Adipocyte (in vitro differentiated cells): ENCODE measurements around the gene TRPM4.
"Not testable (repeated sequence)": the region's sequence is repeated elsewhere in the genome, so short reads cannot be mapped to it uniquely, and the experiment has no call there.

Experiments used
- DNase-seq: peaks from one replicate; pipeline ENCODE4 v3.0.0-alpha.2; 2015; ENCODE audit warnings: low read depth
- H3K27me3 ChIP-seq: replicated peaks from 2 replicates; pipeline ENCODE4 v1.7.0; 2013; ENCODE audit warnings: mild to moderate bottlenecking, low read length, moderate library complexity; ENCODE audit not compliant: control insufficient read depth, insufficient read depth
- H3K36me3 ChIP-seq: 2 replicates; pipeline ENCODE4 v1.7.0; 2013; ENCODE audit warnings: low read length, mild to moderate bottlenecking, moderate library complexity; ENCODE audit not compliant: control insufficient read depth, insufficient read depth, severe bottlenecking
- H3K4me1 ChIP-seq: 2 replicates; pipeline ENCODE4 v1.7.0; 2013; ENCODE audit warnings: mild to moderate bottlenecking, low read length, moderate library complexity; ENCODE audit not compliant: control insufficient read depth, insufficient read depth
- H3K4me3 ChIP-seq: 2 replicates; pipeline ENCODE4 v1.7.0; 2013; ENCODE audit warnings: mild to moderate bottlenecking, low read length, moderate library complexity
- H3K9ac ChIP-seq: 2 replicates; pipeline ENCODE4 v1.7.0; 2013; ENCODE audit warnings: mild to moderate bottlenecking, low read length, moderate library complexity
- H3K9me3 ChIP-seq: 2 replicates; pipeline ENCODE4 v1.7.0; 2013; ENCODE audit warnings: mild to moderate bottlenecking, low read length, moderate library complexity; ENCODE audit not compliant: control insufficient read depth

The TRPM4 gene

DNA sequence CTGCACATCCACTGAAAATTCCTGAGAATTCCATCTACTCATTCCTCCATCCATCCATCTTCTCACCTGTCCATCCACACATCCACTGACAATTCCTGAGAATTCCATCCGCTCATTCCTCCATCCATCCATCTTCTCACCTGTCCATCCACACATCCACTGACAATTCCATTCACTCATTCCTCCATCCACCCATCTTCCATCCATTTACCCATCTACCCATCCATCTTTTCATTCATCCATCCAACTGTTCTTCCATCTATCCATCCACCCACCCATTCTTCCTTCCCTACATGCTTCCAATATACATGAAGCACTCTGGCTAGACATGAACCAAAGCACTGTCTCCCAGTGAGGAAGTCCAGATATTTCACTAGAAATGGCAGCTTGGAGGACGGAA, 15.6 kb downstream of the TRPM4 start:
- H3K9me3 ChIP-seq = no peaks in the 10 kb centered on the region
- H3K4me1 ChIP-seq = no peaks in the 10 kb centered on the region
- H3K4me3 ChIP-seq = no peak overlapping the region
- no peak overlapping the region for H3K9ac ChIP-seq
- no peaks in the 10 kb centered on the region for H3K27me3 ChIP-seq
- peaks cover 59% of the 10 kb centered on the region for H3K36me3 ChIP-seq
- DNase-seq = no peak

GRCh38 chr19:49180659-49181058, 23.1 kb downstream of the TRPM4 start:
- H3K4me3 ChIP-seq = no peak overlapping the region
- DNase-seq = no peak
- H3K9ac ChIP-seq = no peak overlapping the region
- no peaks in the 10 kb centered on the region for H3K4me1 ChIP-seq
- H3K36me3 ChIP-seq = peaks cover 34% of the 10 kb centered on the region
- H3K27me3 ChIP-seq = no peaks in the 10 kb centered on the region
- no peaks in the 10 kb centered on the region for H3K9me3 ChIP-seq

DNA sequence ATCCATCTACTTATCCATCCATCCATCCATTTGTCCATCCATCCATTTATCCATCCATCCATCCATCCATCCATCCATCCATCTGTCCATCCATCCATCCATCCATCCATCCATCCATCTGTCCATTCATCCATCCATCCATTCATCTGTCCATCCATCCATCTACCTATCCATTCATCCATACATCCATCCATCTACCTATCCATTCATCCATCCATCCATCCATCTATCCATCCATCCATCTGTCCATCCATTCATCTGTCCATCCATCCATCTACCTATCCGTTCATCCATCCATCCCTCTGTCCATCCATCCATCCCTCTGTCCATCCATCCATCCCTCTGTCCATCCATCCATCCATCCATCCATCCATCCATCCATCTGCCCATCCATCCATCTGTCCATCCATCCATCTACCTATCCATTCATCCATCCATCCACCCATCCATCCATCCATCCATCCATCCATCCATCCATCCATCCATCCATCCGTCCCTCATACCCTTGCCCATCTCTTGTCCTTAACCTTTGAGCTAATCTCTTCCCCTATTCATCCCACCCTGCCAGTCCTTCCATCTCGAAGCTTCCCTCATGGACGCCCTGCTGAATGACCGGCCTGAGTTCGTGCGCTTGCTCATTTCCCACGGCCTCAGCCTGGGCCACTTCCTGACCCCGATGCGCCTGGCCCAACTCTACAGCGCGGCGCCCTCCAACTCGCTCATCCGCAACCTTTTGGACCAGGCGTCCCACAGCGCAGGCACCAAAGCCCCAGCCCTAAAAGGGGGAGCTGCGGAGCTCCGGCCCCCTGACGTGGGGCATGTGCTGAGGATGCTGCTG, 24.6 kb downstream of the TRPM4 start:
- H3K9me3 ChIP-seq, H3K4me3 ChIP-seq, H3K4me1 ChIP-seq, H3K9ac ChIP-seq, H3K27me3 ChIP-seq, DNase-seq: not testable (repeated sequence)
- peaks cover 47% of the 10 kb centered on the region for H3K36me3 ChIP-seq

GRCh38 chr19:49182848-49183375, 25.3 kb downstream of the TRPM4 start:
- Histone ChIP-seq H3K27me3 (no peaks in the 10 kb centered on the region), H3K9me3 (no peaks in the 10 kb centered on the region), H3K4me3 (no peak overlapping the region), H3K9ac (no peak overlapping the region), H3K36me3 (peaks cover 46% of the 10 kb centered on the region), H3K4me1 (no peaks in the 10 kb centered on the region)
- DNase-seq = no peak

GRCh38 chr19:49186108-49186507, 28.5 kb downstream of the TRPM4 start:
- H3K36me3 ChIP-seq = peaks cover 60% of the 10 kb centered on the region

DNA sequence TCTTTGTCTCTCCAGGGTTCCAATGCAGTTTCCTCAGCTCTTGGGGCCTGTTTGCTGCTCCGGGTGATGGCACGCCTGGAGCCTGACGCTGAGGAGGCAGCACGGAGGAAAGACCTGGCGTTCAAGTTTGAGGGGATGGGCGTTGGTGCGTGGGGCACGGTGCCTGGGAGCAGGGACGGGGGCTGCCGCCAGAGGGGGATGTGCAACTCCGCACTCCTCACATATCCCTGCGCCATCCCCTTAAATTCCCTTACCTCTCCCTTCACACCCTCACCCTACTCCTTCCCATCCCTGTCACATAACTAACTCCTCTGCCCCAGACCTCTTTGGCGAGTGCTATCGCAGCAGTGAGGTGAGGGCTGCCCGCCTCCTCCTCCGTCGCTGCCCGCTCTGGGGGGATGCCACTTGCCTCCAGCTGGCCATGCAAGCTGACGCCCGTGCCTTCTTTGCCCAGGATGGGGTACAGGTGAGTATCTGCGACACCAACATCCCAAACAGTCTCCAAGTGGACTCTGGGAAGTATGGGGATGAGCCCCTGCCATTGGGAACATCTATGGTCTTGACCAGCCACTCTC, 31.1 kb downstream of the TRPM4 start:
- H3K9ac ChIP-seq = no peak overlapping the region
- H3K4me1 ChIP-seq = no peaks in the 10 kb centered on the region
- H3K27me3 ChIP-seq = no peaks in the 10 kb centered on the region
- no peak overlapping the region for H3K4me3 ChIP-seq
- DNase-seq = no peak
- H3K36me3 ChIP-seq = peaks cover 74% of the 10 kb centered on the region
- no peaks in the 10 kb centered on the region for H3K9me3 ChIP-seq

More at GRCh38 chr19:49186108-49186507, 28.5 kb downstream of the TRPM4 start:
- Histone ChIP-seq H3K9me3 (no peaks in the 10 kb centered on the region), H3K4me3 (no peak overlapping the region), H3K27me3 (no peaks in the 10 kb centered on the region), H3K4me1 (no peaks in the 10 kb centered on the region), H3K9ac (no peak overlapping the region)
- no peak for DNase-seq

- H3K9me3 ChIP-seq = no peaks in the 10 kb centered on the region
- H3K9ac ChIP-seq = no peak overlapping the region
- peaks cover 74% of the 10 kb centered on the region for H3K36me3 ChIP-seq
- no peaks in the 10 kb centered on the region for H3K4me1 ChIP-seq
- H3K27me3 ChIP-seq = no peaks in the 10 kb centered on the region
- DNase-seq = no peak
- H3K4me3 ChIP-seq = no peak overlapping the region
These were observed 31.7 kb downstream of the TRPM4 start for GRCh38 chr19:49189259-49189658.

DNA sequence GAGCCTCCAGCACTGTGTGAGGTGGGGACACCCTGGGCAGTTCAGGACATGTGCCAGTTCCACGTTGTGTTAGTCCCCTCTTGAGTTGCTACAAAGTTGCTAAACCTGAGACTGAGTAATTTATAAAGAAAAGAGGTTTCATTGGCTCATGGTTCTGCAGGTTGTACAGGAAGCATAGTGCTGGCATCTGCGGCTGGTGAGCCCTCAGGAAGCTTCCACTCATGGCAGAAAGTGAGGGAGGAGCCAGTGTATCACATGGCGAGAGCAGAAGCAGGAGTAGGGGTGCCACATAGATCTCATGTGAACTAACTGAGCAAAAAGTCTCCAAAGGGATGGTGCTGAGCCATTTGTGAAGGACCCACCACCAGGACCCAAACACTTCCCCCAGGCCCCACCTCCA, 33.2 kb downstream of the TRPM4 start:
- H3K36me3 ChIP-seq = peaks cover 67% of the 10 kb centered on the region
- H3K9ac ChIP-seq = no peak overlapping the region
- no peak for DNase-seq
- no peak overlapping the region for H3K4me3 ChIP-seq
- H3K9me3 ChIP-seq = no peaks in the 10 kb centered on the region
- H3K4me1 ChIP-seq = no peaks in the 10 kb centered on the region
- H3K27me3 ChIP-seq = no peaks in the 10 kb centered on the region

DNA sequence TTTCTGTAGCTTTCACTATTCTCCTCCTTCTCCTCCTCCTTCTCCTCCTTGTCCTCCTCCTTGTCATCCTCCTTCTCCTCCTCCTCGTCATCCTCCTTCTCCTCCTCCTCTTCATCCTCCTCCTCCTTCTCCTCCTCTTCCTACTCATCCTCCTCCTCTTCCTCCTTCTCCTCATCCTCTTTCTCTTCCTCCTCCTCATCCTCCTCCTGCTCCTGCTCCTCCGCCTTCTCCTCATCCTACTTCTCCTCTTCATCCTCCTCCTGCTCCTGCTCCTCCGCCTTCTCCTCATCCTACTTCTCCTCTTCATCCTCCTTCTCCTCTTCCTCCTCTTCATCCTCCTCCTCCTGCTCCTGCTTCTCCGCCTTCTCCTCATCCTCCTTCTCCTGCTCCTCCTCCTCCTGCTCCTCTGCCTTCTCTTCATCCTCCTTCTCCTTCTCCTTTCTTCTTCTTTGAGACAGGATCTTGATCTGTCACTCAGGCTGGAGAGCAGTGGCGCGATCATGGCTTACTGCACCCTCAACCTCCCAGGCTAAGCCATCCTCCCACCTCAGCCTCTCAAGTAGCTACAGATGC, 36.3 kb downstream of the TRPM4 start:
- no peaks in the 10 kb centered on the region for H3K9me3 ChIP-seq
- H3K4me3 ChIP-seq = no peak overlapping the region
- H3K9ac ChIP-seq = no peak overlapping the region
- no peaks in the 10 kb centered on the region for H3K27me3 ChIP-seq
- no peak for DNase-seq
- peaks cover 50% of the 10 kb centered on the region for H3K36me3 ChIP-seq
- peaks cover 4% of the 10 kb centered on the region for H3K4me1 ChIP-seq

DNA sequence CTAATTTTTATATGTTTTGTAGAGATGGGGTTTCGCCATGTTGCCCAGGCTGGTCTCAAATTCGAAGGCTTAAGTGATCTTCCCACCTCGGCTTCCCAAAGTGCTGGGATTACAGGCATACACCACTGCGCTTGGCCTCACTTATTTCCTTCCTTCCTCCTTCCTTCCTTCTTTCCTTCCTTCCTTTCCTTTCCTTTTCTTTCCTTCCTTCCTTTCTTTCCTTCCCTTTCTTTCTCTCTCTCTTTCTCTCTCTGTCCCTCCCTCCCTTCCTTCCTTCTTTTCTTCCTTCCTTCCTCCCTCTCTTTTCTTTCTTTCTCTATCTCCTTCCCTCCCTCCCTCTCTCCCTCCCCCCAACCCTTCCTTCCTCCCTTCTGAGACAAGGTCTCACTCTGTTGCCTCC, 36.8 kb downstream of the TRPM4 start:
- no peak overlapping the region for H3K9ac ChIP-seq
- H3K36me3 ChIP-seq = peaks cover 45% of the 10 kb centered on the region
- no peaks in the 10 kb centered on the region for H3K9me3 ChIP-seq
- peaks cover 5% of the 10 kb centered on the region for H3K4me1 ChIP-seq
- no peak overlapping the region for H3K4me3 ChIP-seq
- DNase-seq = no peak
- no peaks in the 10 kb centered on the region for H3K27me3 ChIP-seq

DNA sequence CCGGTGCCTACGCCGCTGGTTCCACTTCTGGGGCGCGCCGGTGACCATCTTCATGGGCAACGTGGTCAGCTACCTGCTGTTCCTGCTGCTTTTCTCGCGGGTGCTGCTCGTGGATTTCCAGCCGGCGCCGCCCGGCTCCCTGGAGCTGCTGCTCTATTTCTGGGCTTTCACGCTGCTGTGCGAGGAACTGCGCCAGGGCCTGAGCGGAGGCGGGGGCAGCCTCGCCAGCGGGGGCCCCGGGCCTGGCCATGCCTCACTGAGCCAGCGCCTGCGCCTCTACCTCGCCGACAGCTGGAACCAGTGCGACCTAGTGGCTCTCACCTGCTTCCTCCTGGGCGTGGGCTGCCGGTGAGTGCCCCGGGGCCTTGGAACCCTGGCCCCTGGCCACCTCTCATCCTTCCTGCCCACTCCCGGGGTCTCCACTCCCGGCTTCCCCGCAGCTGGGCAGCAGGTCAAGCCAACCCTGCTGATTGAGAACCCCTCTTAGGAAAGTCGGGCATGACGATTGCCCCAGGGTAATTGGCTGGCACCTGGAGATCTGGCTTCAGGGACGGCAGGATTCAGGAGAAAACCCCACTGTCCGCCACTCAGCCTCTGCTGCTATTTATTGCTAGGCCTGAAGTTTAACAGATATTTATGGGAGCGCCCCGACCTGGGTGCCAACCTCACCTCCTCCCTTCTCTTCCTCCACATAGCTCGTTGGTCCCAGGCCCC, 39.1 kb downstream of the TRPM4 start:
- DNase-seq = no peak
- H3K27me3 ChIP-seq = no peaks in the 10 kb centered on the region
- no peaks in the 10 kb centered on the region for H3K9me3 ChIP-seq
- H3K4me1 ChIP-seq = peaks cover 5% of the 10 kb centered on the region
- peaks cover 44% of the 10 kb centered on the region for H3K36me3 ChIP-seq
- H3K4me3 ChIP-seq = no peak overlapping the region
- H3K9ac ChIP-seq = no peak overlapping the region
